HEK293 (cell line): ENCODE measurements around the gene RPL3.

Experiments used
- BCL11B ChIP-seq: fragments of 450-650 bp; formaldehyde crosslinking; IDR thresholded peaks from 2 replicates; pipeline ENCODE4 v1.5.1; 2016; ENCODE audit warnings: low read depth, missing biosample characterization, missing genetic modification characterization
- KLF10 ChIP-seq: fragments of 450-650 bp; IDR thresholded peaks from 2 replicates; pipeline ENCODE4 v1.5.1; 2018; ENCODE audit warnings: missing biosample characterization, mild to moderate bottlenecking, missing genetic modification characterization
- MEIS1 ChIP-seq: sonication (generic); formaldehyde crosslinking; IDR thresholded peaks from 2 replicates; pipeline ENCODE4 v1.8.1; 2022; ENCODE audit warnings: missing genetic modification reagents, mild to moderate bottlenecking, borderline replicate concordance
- MZF1 ChIP-seq: fragments of 450-650 bp; formaldehyde crosslinking; IDR thresholded peaks from 2 replicates; pipeline ENCODE4 v1.5.1; 2017; ENCODE audit warnings: missing biosample characterization, missing genetic modification characterization, borderline replicate concordance
- SP3 ChIP-seq: fragments of 450-650 bp; formaldehyde crosslinking; IDR thresholded peaks from 2 replicates; pipeline ENCODE4 v1.5.1; 2016; ENCODE audit warnings: missing biosample characterization, missing genetic modification characterization
- YY1 ChIP-seq: fragments of 450-650 bp; formaldehyde crosslinking; IDR thresholded peaks from 2 replicates; pipeline ENCODE4 v1.5.1; 2018; ENCODE audit warnings: missing biosample characterization, missing genetic modification characterization
- ZNF266 ChIP-seq: fragments of 450-650 bp; formaldehyde crosslinking; IDR thresholded peaks from 2 replicates; pipeline ENCODE4 v1.5.1; 2016; ENCODE audit warnings: missing biosample characterization, missing genetic modification characterization, low read depth
- ZNF416 ChIP-seq: fragments of 450-650 bp; formaldehyde crosslinking; IDR thresholded peaks from 2 replicates; pipeline ENCODE4 v1.5.1; 2016; ENCODE audit warnings: missing biosample characterization, missing genetic modification characterization
- ZNF48 ChIP-seq: fragments of 450-650 bp; formaldehyde crosslinking; IDR thresholded peaks from 2 replicates; pipeline ENCODE4 v1.5.1; 2016; ENCODE audit warnings: missing biosample characterization, missing genetic modification characterization
- ZNF596 ChIP-seq: fragments of 450-650 bp; IDR thresholded peaks from 2 replicates; pipeline ENCODE4 v1.5.0; 2018; ENCODE audit warnings: missing biosample characterization, mild to moderate bottlenecking, missing genetic modification characterization, moderate library complexity
- ZNF621 ChIP-seq: fragments of 450-650 bp; formaldehyde crosslinking; IDR thresholded peaks from 2 replicates; pipeline ENCODE4 v1.5.1; 2017; ENCODE audit warnings: missing biosample characterization, missing genetic modification characterization
- ZNF677 ChIP-seq: fragments of 450-650 bp; IDR thresholded peaks from 2 replicates; pipeline ENCODE4 v1.5.0; 2018; ENCODE audit warnings: missing biosample characterization, mild to moderate bottlenecking, missing genetic modification characterization, moderate library complexity
- TF ChIP-seq, protein P1 (sequence below): fragments of 450-650 bp; formaldehyde crosslinking; optimal IDR thresholded peaks from 2 replicates; pipeline ENCODE3; 2016; ENCODE audit warnings: missing biosample characterization, mild to moderate bottlenecking, missing genetic modification characterization
- TF ChIP-seq, protein P2 (sequence below): fragments of 450-650 bp; formaldehyde crosslinking; IDR thresholded peaks from 2 replicates; pipeline ENCODE4 v1.5.1; 2016; ENCODE audit warnings: missing biosample characterization, missing genetic modification characterization, borderline replicate concordance
- TF ChIP-seq, protein P3 (sequence below): fragments of 450-650 bp; formaldehyde crosslinking; IDR thresholded peaks from 2 replicates; pipeline ENCODE4 v1.5.1; 2016; ENCODE audit warnings: missing biosample characterization, missing genetic modification characterization
- TF ChIP-seq, protein P4 (sequence below): fragments of 450-650 bp; formaldehyde crosslinking; IDR thresholded peaks from 2 replicates; pipeline ENCODE4 v1.5.1; 2017; ENCODE audit warnings: missing biosample characterization, missing genetic modification characterization
- TF ChIP-seq, protein P5 (sequence below): IDR thresholded peaks from 2 replicates; pipeline ENCODE4 v1.6.1; 2011; ENCODE audit warnings: mild to moderate bottlenecking, low read depth, low read length, borderline replicate concordance
- TF ChIP-seq, protein P6 (sequence below): fragments of 450-650 bp; IDR thresholded peaks from 2 replicates; pipeline ENCODE4 v1.5.1; 2018; ENCODE audit warnings: missing biosample characterization, missing genetic modification characterization
- TF ChIP-seq, protein P7 (sequence below): fragments of 450-650 bp; formaldehyde crosslinking; IDR thresholded peaks from 2 replicates; pipeline ENCODE4 v1.5.1; 2016; ENCODE audit warnings: missing biosample characterization, missing genetic modification characterization

Gene RPL3

DNA sequence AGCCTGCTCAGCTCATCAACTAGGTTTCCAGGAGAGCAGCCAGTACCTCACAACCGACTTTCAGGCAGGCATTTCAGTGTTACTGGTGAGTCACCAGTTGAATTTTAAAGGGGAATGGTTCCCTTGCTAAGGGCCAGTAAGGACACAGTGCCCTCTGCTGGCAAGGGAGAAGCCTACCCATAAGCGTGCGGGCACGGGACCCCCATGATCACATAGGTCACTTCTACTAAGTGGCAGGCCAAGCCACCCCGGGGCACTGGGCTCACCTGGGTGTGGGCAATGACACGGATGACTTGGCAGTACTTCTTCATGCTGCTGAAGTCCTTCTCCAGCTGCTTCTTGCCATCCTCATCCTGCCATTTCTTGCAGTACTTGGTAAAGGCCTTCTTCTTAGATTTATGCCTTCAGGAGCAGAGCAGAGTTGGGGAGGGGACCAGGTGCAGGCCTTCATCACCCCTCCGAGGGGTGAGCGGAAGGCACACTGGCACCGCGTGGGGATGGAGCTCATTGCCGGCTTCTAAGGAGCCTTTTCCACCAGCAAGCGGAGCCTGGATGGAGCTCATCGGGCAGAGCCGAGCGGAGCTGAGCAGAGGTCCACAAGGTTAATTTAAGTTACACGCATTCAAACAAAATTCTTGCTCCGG is 2.9 kb downstream of the RPL3 start (continued):
- TF ChIP-seq ZNF621 (tag by site-specific recombination) (no peak), ZNF416 (no peak), BCL11B (tag by site-specific recombination) (peak; percentile 70; the same call in 1 of the 2 replicates), YY1 (tag by site-specific recombination) (no peak), MZF1 (tag by site-specific recombination) (no peak), MEIS1 (no peak), ZNF596 (tag by site-specific recombination) (no peak), SP3 (tag by site-specific recombination) (0 out of 2 replicates have a peak, but pooled peaks have one; percentile 20), KLF10 (tag by site-specific recombination) (0 out of 2 replicates have a peak, but pooled peaks have one; percentile 14), ZNF48 (tag by site-specific recombination) (no peak), ZNF266 (tag by site-specific recombination) (no peak), ZNF677 (tag by site-specific recombination) (no peak)
- TF ChIP-seq, protein P1, sequence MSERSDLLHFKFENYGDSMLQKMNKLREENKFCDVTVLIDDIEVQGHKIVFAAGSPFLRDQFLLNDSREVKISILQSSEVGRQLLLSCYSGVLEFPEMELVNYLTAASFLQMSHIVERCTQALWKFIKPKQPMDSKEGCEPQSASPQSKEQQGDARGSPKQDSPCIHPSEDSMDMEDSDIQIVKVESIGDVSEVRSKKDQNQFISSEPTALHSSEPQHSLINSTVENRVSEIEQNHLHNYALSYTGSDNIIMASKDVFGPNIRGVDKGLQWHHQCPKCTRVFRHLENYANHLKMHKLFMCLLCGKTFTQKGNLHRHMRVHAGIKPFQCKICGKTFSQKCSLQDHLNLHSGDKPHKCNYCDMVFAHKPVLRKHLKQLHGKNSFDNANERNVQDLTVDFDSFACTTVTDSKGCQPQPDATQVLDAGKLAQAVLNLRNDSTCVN (tag by site-specific recombination) = peak; percentile 20
- TF ChIP-seq, protein P2, sequence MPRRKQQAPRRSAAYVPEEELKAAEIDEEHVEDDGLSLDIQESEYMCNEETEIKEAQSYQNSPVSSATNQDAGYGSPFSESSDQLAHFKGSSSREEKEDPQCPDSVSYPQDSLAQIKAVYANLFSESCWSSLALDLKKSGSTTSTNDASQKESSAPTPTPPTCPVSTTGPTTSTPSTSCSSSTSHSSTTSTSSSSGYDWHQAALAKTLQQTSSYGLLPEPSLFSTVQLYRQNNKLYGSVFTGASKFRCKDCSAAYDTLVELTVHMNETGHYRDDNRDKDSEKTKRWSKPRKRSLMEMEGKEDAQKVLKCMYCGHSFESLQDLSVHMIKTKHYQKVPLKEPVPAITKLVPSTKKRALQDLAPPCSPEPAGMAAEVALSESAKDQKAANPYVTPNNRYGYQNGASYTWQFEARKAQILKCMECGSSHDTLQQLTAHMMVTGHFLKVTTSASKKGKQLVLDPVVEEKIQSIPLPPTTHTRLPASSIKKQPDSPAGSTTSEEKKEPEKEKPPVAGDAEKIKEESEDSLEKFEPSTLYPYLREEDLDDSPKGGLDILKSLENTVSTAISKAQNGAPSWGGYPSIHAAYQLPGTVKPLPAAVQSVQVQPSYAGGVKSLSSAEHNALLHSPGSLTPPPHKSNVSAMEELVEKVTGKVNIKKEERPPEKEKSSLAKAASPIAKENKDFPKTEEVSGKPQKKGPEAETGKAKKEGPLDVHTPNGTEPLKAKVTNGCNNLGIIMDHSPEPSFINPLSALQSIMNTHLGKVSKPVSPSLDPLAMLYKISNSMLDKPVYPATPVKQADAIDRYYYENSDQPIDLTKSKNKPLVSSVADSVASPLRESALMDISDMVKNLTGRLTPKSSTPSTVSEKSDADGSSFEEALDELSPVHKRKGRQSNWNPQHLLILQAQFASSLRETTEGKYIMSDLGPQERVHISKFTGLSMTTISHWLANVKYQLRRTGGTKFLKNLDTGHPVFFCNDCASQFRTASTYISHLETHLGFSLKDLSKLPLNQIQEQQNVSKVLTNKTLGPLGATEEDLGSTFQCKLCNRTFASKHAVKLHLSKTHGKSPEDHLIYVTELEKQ (tag by site-specific recombination) = 0 out of 2 replicates have a peak, but pooled peaks have one; percentile 7
- TF ChIP-seq, protein P3, sequence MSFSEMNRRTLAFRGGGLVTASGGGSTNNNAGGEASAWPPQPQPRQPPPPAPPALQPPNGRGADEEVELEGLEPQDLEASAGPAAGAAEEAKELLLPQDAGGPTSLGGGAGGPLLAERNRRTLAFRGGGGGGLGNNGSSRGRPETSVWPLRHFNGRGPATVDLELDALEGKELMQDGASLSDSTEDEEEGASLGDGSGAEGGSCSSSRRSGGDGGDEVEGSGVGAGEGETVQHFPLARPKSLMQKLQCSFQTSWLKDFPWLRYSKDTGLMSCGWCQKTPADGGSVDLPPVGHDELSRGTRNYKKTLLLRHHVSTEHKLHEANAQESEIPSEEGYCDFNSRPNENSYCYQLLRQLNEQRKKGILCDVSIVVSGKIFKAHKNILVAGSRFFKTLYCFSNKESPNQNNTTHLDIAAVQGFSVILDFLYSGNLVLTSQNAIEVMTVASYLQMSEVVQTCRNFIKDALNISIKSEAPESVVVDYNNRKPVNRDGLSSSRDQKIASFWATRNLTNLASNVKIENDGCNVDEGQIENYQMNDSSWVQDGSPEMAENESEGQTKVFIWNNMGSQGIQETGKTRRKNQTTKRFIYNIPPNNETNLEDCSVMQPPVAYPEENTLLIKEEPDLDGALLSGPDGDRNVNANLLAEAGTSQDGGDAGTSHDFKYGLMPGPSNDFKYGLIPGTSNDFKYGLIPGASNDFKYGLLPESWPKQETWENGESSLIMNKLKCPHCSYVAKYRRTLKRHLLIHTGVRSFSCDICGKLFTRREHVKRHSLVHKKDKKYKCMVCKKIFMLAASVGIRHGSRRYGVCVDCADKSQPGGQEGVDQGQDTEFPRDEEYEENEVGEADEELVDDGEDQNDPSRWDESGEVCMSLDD (tag by site-specific recombination) = peak; percentile 63; the same call in 1 of the 2 replicates
- TF ChIP-seq, protein P4, sequence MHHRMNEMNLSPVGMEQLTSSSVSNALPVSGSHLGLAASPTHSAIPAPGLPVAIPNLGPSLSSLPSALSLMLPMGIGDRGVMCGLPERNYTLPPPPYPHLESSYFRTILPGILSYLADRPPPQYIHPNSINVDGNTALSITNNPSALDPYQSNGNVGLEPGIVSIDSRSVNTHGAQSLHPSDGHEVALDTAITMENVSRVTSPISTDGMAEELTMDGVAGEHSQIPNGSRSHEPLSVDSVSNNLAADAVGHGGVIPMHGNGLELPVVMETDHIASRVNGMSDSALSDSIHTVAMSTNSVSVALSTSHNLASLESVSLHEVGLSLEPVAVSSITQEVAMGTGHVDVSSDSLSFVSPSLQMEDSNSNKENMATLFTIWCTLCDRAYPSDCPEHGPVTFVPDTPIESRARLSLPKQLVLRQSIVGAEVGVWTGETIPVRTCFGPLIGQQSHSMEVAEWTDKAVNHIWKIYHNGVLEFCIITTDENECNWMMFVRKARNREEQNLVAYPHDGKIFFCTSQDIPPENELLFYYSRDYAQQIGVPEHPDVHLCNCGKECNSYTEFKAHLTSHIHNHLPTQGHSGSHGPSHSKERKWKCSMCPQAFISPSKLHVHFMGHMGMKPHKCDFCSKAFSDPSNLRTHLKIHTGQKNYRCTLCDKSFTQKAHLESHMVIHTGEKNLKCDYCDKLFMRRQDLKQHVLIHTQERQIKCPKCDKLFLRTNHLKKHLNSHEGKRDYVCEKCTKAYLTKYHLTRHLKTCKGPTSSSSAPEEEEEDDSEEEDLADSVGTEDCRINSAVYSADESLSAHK (tag by site-specific recombination) = no peak
- TF ChIP-seq, protein P5, sequence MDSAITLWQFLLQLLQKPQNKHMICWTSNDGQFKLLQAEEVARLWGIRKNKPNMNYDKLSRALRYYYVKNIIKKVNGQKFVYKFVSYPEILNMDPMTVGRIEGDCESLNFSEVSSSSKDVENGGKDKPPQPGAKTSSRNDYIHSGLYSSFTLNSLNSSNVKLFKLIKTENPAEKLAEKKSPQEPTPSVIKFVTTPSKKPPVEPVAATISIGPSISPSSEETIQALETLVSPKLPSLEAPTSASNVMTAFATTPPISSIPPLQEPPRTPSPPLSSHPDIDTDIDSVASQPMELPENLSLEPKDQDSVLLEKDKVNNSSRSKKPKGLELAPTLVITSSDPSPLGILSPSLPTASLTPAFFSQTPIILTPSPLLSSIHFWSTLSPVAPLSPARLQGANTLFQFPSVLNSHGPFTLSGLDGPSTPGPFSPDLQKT = no peak
- TF ChIP-seq, protein P6, sequence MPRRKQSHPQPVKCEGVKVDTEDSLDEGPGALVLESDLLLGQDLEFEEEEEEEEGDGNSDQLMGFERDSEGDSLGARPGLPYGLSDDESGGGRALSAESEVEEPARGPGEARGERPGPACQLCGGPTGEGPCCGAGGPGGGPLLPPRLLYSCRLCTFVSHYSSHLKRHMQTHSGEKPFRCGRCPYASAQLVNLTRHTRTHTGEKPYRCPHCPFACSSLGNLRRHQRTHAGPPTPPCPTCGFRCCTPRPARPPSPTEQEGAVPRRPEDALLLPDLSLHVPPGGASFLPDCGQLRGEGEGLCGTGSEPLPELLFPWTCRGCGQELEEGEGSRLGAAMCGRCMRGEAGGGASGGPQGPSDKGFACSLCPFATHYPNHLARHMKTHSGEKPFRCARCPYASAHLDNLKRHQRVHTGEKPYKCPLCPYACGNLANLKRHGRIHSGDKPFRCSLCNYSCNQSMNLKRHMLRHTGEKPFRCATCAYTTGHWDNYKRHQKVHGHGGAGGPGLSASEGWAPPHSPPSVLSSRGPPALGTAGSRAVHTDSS (tag by site-specific recombination) = no peak; the same call in 1 of the 2 replicates
- TF ChIP-seq, protein P7, sequence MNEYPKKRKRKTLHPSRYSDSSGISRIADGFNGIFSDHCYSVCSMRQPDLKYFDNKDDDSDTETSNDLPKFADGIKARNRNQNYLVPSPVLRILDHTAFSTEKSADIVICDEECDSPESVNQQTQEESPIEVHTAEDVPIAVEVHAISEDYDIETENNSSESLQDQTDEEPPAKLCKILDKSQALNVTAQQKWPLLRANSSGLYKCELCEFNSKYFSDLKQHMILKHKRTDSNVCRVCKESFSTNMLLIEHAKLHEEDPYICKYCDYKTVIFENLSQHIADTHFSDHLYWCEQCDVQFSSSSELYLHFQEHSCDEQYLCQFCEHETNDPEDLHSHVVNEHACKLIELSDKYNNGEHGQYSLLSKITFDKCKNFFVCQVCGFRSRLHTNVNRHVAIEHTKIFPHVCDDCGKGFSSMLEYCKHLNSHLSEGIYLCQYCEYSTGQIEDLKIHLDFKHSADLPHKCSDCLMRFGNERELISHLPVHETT (tag by site-specific recombination) = peak; percentile 78; the same call in 1 of the 2 replicates
